Adrenal gland (tissue), 12 donors: ENCODE results near the gene GPR25. TPM values are rescaled to one million over a fixed set of nuclear protein-coding genes. Genes with fewer than 3 reads are reported as not detected.

Experiments
- DNase-seq, 7 donors: peaks; one replicate each; pipeline ENCODE4 v3.0.0-alpha.2; 2019 to 2020
- H3K27ac ChIP-seq, 5 donors: fragments of 200-600 bp; sonication (generic) in 4 of 5; 1 replicate in 3 of 5; 2 replicates in 2 of 5; pipeline versions ENCODE4 v1.5.1 to v1.8.0; 2016 to 2020; ENCODE audit warnings: mild to moderate bottlenecking in 1 of 5
- H3K27me3 ChIP-seq: fragments of 200-600 bp; 2 replicates; pipeline ENCODE4 v1.8.0; 2021
- H3K36me3 ChIP-seq, 2 donors: fragments of 200-600 bp; replicated peaks in 1 of 2; 1 replicate in 1 of 2; 2 replicates in 1 of 2; pipeline versions ENCODE4 v1.5.1 to v1.8.0; 2018 to 2022
- H3K4me1 ChIP-seq, 2 donors: fragments of 200-600 bp; replicated peaks in 1 of 2; 1 replicate in 1 of 2; 2 replicates in 1 of 2; pipeline versions ENCODE4 v1.5.1 to v1.8.0; 2018 to 2021
- H3K4me3 ChIP-seq, 4 donors: fragments of 200-600 bp; sonication (generic) in 3 of 4; one replicate each; pipeline ENCODE4 v1.5.1; 2016 to 2018
- H3K9me3 ChIP-seq, 3 donors: fragments of 200-600 bp; sonication (generic) in 1 of 3; replicated peaks in 1 of 3; 1 replicate in 2 of 3; 2 replicates in 1 of 3; pipeline versions ENCODE4 v1.5.1 to v1.8.0; 2016 to 2021
- POLR2A ChIP-seq, 2 donors: fragments of 450-650 bp; IDR thresholded peaks; one replicate each; pipeline ENCODE4 v1.6.1; 2017; ENCODE audit warnings: antibody characterized with exemption in 2 of 2, mild to moderate bottlenecking in 2 of 2, moderate library complexity in 1 of 2
- WGBS, 4 donors: extraction: QIAGEN DNeasy Blood & Tissue Kit in 2 of 4; methylation state at CpG; one replicate each; pipeline versions ENCODE4 v1.1.5 to v1.1.7; 2013 to 2017; 5-methylcytosine and 5-hydroxymethylcytosine counted together
- intact Hi-C, 2 donors: fragments of 100-400 bp; cut with DNase I; formaldehyde crosslinking; loops; one replicate each; pipeline versions ENCODE4 v1.14.1 to v1.15.0; 2022 to 2023
- polyA plus RNA-seq, 3 donors: library from polyadenylated mRNA; stranded (reverse); fragments of 200-250 nt in 2 of 3; fragments of 350-450 nt in 1 of 3; fragmentation: Illumina TruSeq in 1 of 3; extraction: RNeasy Lipid Tissue Mini Kit (QIAGEN cat#74804) in 1 of 3; gene quantifications; one replicate each; pipeline ENCODE4 v1.2.3, GENCODE V29; 2013 to 2014
- total RNA-seq, 9 donors: library from RNA; depleted of rRNA in 4 of 9; stranded (reverse); fragments of >200 nt in 4 of 9; fragments of 120-200 nt in 1 of 9; fragmentation: NEBNext Ultra II Directional in 1 of 9; extraction: Animal tissue kit (Norgen Biotek cat#: 25700) in 1 of 9; gene quantifications; one replicate each; pipeline versions ENCODE4 v1.1.0 to v1.2.4, GENCODE V29; 2013 to 2023
- TF ChIP-seq, protein P1 (sequence below), 6 experiments: fragments of 450-650 bp in 4 of 6; fragments of 200-600 bp in 2 of 6; sonication (generic) in 1 of 6; IDR thresholded peaks; 1 replicate in 5 of 6; 2 replicates in 1 of 6; pipeline versions ENCODE4 v1.5.1 to v1.8.0; 2016 to 2021; ENCODE audit warnings: antibody characterized with exemption in 6 of 6, mild to moderate bottlenecking in 2 of 6, moderate library complexity in 1 of 6
- donor health status: healthy with polysubstance abuse.
- donor health status: Bipolar disorder and iron deficiency.
- donor health status: DM: yes; HTN: yes; CAD: no.
- donor health status: DM: no; HTN: no; CAD: no.
- donor health status: DM: no; HTN: no; CAD: no.
- donor health status: DM: yes; HTN: yes; CAD: no.

GPR25 gene
- total and polyA plus RNA-seq, 12 donors, result 0.18 to 0.69 TPM; not detected in 10

DNA sequence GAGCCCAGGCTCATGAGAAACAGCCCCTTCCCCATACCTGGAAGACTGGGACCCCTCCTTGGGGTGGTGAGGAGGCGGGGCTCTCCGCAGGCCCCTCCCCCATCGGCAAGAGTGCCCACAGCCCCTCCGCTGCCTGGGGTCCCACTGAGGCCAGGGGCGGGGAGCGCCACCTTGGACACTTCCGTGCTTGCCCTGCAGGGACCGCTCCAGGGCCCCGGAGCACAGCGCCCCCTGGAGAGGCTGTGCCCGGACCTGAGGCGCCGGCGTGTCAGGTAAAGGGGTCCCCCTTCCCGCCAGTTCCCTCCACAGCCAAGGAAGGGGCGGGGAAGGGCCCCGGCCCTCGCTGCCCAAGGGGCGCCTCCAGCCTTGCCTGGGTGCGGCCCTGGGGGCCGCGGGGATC is 43.4 kb downstream of the GPR25 start:
- intact Hi-C loops, result no loop called here
- no peak for DNase-seq
- WGBS, 4 donors, result 31 to 51% (median 46%) methylated on average over 6 to 22 of the region's 22 CpGs; no CpG with 5 or more reads in 1 of the 4 donors
- Histone ChIP-seq H3K27ac (no peak overlapping the region), H3K4me1 (no peaks in the 10 kb centered on the region), H3K4me3 (no peak overlapping the region), H3K36me3 (no peaks in the 10 kb centered on the region), H3K9me3 (no peaks in the 10 kb centered on the region), H3K27me3 (no peaks in the 10 kb centered on the region)
- TF ChIP-seq, protein P1, sequence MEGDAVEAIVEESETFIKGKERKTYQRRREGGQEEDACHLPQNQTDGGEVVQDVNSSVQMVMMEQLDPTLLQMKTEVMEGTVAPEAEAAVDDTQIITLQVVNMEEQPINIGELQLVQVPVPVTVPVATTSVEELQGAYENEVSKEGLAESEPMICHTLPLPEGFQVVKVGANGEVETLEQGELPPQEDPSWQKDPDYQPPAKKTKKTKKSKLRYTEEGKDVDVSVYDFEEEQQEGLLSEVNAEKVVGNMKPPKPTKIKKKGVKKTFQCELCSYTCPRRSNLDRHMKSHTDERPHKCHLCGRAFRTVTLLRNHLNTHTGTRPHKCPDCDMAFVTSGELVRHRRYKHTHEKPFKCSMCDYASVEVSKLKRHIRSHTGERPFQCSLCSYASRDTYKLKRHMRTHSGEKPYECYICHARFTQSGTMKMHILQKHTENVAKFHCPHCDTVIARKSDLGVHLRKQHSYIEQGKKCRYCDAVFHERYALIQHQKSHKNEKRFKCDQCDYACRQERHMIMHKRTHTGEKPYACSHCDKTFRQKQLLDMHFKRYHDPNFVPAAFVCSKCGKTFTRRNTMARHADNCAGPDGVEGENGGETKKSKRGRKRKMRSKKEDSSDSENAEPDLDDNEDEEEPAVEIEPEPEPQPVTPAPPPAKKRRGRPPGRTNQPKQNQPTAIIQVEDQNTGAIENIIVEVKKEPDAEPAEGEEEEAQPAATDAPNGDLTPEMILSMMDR (IDR thresholded peaks at IDR 0.05), result no peak
- TF ChIP-seq POLR2A (IDR thresholded peaks at IDR 0.05), result no peak

DNA sequence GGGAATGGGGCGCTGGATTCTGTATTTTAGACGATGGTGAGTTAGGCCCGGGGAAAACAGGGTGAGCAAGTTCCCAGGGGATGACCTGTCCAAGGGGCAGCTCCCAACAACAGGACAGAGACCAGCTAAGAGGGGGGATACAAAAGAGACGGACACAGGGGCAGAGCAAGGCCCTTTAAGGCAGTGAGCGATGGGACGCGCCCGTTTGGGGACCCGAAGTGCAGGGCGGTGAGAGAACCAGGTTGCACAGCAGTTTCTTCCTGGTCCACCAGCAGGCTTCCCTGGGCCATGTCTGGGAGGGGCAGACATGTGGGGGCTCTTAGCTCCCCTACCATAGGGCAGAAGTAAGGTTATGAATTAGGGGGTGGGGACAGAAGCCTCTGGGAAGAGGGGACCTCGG is 43.9 kb downstream of the GPR25 start:
- Histone ChIP-seq H3K27ac (no peak overlapping the region), H3K4me1 (no peaks in the 10 kb centered on the region), H3K36me3 (no peaks in the 10 kb centered on the region), H3K27me3 (no peaks in the 10 kb centered on the region), H3K9me3 (no peaks in the 10 kb centered on the region), H3K4me3 (no peak overlapping the region)
- intact Hi-C loops, result no loop called here
- 83 to 88% (median 86%) methylated on average over 11 of the region's 11 CpGs for WGBS, 4 donors
- no peak for TF ChIP-seq POLR2A (IDR thresholded peaks at IDR 0.05)
- TF ChIP-seq, protein P1 (IDR thresholded peaks at IDR 0.05), result no peak
- no peak for DNase-seq

DNA sequence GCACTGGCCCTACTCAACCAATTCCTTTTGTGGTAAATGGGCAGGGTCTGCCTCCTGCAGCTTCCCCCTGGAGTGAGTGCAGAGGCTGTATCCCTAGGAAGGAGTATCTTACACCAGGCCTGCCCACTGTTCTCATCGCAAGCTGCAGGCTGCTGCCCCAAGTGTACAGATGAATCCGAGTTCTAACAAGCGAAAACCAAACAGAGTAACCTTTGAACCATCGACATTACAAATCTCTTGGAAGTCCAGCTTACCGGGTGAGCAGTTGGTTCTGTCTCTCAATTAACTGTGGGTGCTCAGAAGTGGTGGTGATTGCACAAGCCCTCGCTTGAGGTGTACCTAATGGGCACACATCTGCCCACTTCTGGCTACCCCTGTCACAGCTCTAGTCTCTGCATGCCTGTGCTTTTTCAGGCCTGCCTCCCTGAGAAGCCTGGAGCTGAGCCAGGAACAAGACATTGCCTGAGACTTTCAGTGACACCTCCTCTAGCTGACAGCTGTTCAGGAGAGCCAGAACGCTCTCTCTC is 44.6 kb downstream of the GPR25 start:
- 82 to 88% (median 85%) methylated on average over 6 to 7 of the region's 7 CpGs for WGBS, 4 donors
- no peaks in the 10 kb centered on the region for H3K9me3 ChIP-seq
- no peaks in the 10 kb centered on the region for H3K36me3 ChIP-seq
- H3K4me3 ChIP-seq, result no peak overlapping the region
- no peak for TF ChIP-seq POLR2A (IDR thresholded peaks at IDR 0.05)
- TF ChIP-seq, protein P1 (IDR thresholded peaks at IDR 0.05), result no peak
- H3K27me3 ChIP-seq, result no peaks in the 10 kb centered on the region
- H3K27ac ChIP-seq, result no peak overlapping the region
- DNase-seq, result no peak
- intact Hi-C loops, result no loop called here
- no peaks in the 10 kb centered on the region for H3K4me1 ChIP-seq

DNA sequence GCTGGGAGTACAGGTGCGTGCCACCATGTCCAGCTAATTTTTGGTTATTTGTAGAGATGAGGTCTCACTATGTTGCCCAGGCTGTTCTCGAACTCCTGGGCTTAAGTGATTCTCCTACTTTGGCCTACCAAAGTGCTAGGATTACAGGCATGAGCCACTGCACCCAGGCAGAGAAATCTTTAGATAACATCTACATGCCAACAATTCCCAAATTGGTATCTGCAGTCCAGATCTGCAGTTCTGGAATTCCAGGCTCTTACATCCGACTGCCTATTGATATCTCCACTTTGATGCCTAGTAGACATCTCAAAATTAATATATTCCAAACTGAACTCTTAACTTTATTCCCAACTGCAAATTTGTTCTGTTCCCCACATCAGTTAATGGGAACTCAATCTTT is 45.2 kb downstream of the GPR25 start:
- no peaks in the 10 kb centered on the region for H3K27me3 ChIP-seq
- no peak overlapping the region for H3K4me3 ChIP-seq
- intact Hi-C loops, result no loop called here
- no peaks in the 10 kb centered on the region for H3K36me3 ChIP-seq
- no peak for DNase-seq
- TF ChIP-seq POLR2A (IDR thresholded peaks at IDR 0.05), result no peak
- TF ChIP-seq, protein P1 (IDR thresholded peaks at IDR 0.05), result no peak
- H3K27ac ChIP-seq, result no peak overlapping the region
- H3K4me1 ChIP-seq, result no peaks in the 10 kb centered on the region
- 90 to 97% (median 97%) methylated on average over 2 to 3 of the region's 3 CpGs for WGBS, 4 donors
- no peaks in the 10 kb centered on the region for H3K9me3 ChIP-seq
